GM18867 (cell line): Measurements from ENCODE around the gene GOSR1.
"Not testable (repeated sequence)": the region's sequence is repeated elsewhere in the genome, so short reads cannot be mapped to it uniquely, and the experiment has no call there.

Source experiments
- ATAC-seq: cut with Tn5 transposase; IDR thresholded peaks from one replicate; pipeline ENCODE4 v1.9.1; 2021; ENCODE audit warnings: mild to moderate bottlenecking, moderate library complexity; ENCODE audit not compliant: unreplicated experiment

The GOSR1 gene

GRCh38 chr17:30541802-30542201, 64.6 kb downstream of the GOSR1 start:
- no peak for ATAC-seq

GRCh38 chr17:30543456-30543855, 66.2 kb downstream of the GOSR1 start:
- ATAC-seq: no peak

- no peak for ATAC-seq
Observed at GRCh38 chr17:30545024-30545423, 67.8 kb downstream of the GOSR1 start.

- ATAC-seq: no peak
Observed at GRCh38 chr17:30547778-30548573, 70.8 kb downstream of the GOSR1 start.

- not testable (repeated sequence) for ATAC-seq
Observed at GRCh38 chr17:30549181-30549580, 72.0 kb downstream of the GOSR1 start.

GRCh38 chr17:30549864-30550511, 72.8 kb downstream of the GOSR1 start:
- no peak for ATAC-seq

- ATAC-seq: no peak
Observed at GRCh38 chr17:30550512-30551273, 73.5 kb downstream of the GOSR1 start.

GRCh38 chr17:30551274-30551995, 74.2 kb downstream of the GOSR1 start:
- not testable (repeated sequence) for ATAC-seq

GRCh38 chr17:30551996-30552339, 74.8 kb downstream of the GOSR1 start:
- no peak for ATAC-seq

GRCh38 chr17:30552994-30553566, 75.9 kb downstream of the GOSR1 start:
- no peak for ATAC-seq

GRCh38 chr17:30553823-30554440, 76.7 kb downstream of the GOSR1 start:
- ATAC-seq: not testable (repeated sequence)

GRCh38 chr17:30554839-30555751, 77.9 kb downstream of the GOSR1 start:
- no peak for ATAC-seq

GRCh38 chr17:30555942-30556341, 78.7 kb downstream of the GOSR1 start:
- no peak for ATAC-seq

GRCh38 chr17:30556374-30557332, 79.4 kb downstream of the GOSR1 start:
- ATAC-seq: no peak

GRCh38 chr17:30557916-30558685, 80.9 kb downstream of the GOSR1 start:
- no peak for ATAC-seq

- ATAC-seq: no peak
Observed at GRCh38 chr17:30558686-30559545, 81.7 kb downstream of the GOSR1 start.
